Stimulated activated CD4-positive, alpha-beta T cell treated with anti-CD3 and anti-CD28 coated beads, Interleukin-2, amount 100 ng/mL, for 4 hours (primary cell): ENCODE data around the gene SDK1.

Experiments
- DNase-seq: peaks from one replicate; pipeline ENCODE4 v3.0.0-alpha.2; 2020; ENCODE audit warnings: low read depth

SDK1 gene

DNA sequence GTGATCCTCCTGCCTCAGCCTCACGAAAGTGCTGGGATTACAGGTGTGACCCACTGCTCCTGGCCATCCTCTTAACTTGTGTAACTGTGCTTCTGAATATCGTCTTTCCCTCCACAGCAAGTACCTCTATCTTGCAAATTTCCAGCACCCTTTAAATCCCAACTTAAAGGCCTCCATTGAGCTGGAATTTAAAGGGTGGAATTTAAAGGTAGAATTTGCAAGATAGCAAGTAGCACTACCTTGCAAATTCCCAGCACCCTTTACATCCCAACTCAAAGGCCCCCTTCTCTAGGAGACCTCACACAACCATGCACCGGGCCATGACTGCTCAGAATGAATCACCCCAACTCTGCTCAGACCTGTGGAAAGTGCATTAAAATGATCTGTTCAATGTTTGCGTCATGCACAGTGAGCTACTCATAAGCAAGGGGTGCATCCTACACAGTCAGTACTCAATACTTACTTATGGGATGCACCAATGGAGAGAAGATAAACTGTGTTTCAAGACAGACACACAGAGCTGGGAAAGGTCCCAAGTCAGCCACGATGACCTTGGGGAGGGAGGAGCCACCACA, 17.8 kb upstream of the SDK1 start:
- no peak for DNase-seq

DNA sequence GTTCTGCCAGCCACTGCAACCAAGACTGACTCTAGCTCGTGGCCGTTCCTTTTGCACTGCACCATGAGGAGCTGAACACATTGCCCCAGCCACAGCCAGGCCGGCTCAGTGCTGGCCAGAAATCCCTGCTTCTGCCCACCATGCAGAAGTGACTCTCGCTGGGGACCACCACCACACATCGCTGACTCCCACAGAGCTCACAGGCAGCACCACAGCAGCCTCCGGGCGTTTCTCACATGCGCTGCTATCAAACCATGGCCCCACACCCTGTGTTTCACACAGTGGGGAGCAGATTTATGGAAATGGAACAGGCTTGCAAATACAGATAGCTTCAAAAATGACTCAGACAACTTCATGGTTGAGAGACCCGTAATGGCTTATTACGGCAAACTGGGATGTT, 15.4 kb upstream of the SDK1 start:
- DNase-seq = no peak

- DNase-seq = no peak
Measured at GRCh38 chr7:3289996-3290395, 11.1 kb upstream of the SDK1 start.

- DNase-seq = no peak
Measured at GRCh38 chr7:3292694-3293093, 8.4 kb upstream of the SDK1 start.

GRCh38 chr7:3294432-3295100, 6.5 kb upstream of the SDK1 start:
- no peak for DNase-seq

DNA sequence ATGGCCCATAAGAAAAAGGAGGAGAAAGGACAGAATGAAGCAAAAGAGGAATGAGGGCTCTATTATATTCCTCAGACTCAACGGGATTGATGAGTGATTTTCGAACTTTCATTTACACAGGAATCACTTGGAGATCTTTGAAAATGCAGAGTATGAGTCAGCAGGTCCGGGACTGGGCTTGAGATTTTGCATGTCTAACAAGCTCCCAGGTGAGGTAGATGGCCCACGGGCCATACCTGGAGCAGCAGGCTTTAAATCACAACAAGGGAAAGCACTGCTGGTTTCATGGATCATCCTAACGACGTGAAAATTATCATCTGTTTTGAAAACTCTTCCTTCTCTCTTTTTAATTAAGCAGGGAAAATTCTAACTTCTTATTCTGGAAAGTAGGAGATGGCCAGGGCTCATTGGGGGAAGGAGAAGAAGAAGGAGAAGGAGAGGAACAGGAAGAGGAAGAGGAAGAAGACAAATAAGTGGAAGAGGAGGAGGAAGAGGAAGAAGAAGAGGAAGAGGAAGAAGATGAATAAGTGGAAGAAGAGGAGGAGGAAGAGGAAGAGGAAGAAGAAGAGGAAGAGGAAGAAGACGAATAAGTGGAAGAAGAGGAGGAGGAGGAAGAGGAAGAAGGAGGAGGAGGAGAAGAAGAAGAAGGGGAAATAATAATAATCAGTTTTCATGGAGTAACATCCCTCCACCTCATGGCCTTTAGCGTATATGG, 3.8 kb upstream of the SDK1 start:
- no peak for DNase-seq

DNA sequence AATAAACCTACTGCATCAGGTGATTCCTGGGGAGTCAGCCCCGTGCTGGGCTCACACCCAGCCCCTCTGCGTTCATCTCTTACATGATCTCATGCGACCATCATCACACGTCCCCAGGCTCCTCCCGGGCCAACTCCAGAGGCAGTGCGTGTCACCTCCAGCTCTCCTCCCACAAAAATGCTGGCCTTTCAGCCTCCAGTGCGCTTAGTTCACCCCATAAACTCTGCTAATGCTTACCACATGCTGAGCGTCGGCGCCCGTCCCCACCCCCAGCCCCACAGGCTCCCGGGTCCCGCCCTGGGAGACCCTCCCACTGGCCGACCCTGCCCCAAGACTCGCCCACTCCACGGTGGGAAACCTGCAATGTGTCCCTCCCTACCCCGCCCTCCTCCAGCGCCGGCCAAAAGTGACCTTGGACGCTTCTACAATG, 816 bp upstream of the SDK1 start:
- DNase-seq = no peak

- no peak for DNase-seq
Measured at GRCh38 chr7:3301449-3301731, 338 bp downstream of the SDK1 start.

GRCh38 chr7:3301831-3302618, 973 bp downstream of the SDK1 start:
- no peak for DNase-seq

DNA sequence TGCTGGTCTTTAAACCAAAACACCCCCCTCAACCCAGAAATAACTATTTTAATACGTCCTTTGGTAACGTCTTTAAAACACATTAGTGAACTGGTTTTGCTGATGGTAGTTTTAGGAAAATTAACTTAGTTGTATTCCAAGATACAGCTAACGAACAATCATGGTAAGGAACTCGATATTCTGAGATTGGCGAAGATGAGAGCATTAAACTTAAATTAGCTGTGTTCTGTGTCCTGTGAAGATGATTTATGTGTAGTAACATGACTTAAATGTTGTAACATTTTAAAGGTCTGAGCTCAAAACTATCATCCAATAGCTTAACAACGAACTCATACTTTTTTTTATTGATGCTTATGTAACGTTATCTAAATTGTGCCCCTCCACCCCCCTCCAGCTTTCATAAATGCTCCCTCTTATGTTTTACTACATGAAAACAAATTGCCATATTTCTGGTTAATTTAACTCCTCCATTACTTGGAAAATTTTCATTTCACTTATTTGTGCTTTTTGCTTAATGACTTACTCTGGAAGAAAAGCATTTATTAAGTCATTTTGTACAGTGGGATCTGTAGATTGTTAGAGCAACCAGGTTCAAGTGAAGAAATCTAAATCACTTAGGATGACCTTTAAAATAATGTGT, 1.7 kb downstream of the SDK1 start:
- DNase-seq = no peak

DNA sequence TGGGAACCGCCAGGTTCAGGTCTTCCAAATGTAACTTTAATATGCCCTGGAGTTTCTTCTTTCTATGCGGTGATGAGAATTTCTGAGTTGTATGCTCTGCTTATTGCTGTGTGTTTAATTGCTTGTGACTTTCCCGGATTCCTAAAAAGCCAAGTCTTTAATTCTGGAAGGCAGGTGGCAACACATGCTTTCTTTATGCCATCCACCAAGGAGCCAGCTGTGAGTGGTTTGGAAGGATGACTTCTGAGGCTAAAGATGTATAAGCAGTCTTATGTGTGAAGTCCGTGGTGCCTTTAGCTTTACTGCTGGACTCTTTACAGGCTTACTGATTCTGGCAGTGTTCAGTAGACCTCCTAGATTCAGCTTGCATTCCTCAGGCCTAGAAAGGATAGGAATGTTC, 3.1 kb downstream of the SDK1 start:
- no peak for DNase-seq

DNA sequence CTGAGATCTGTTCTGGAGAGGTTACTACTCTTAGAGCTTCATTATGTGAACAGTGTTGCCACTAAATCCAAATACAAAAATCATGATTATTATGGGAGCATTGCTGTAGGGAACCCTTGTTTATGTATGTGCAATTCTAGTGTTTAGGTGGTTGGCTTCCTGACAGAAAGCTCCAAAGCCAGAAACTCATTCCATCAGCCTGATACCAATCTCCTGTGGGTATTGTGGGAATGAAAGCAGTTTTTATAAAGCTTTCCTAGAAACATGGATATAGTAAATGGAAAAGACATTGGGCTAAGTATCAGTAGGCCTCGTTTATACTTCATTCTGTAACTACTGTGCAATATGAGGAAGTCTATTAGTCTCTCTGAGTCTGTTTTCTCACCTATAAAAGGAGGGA, 6.4 kb downstream of the SDK1 start:
- DNase-seq = no peak

DNA sequence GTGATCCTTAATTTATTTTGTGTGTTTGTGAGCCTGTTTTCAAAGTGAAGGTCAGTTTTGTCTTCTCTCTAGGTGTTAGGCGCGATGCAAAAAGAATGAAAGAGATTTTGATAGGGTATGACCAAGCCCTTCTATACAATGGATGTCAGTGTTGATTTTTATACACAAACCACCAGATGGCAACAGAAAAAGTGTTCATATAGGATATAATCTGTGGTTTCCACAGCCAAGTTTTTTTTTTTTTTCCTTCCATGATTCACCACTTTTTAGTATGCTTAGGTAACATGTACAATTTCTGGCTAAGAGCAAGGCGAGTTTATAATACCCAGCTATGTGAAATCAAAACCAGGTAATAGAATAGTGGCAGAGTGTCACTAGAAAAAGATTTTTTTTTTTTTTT, 8.1 kb downstream of the SDK1 start:
- DNase-seq = no peak

GRCh38 chr7:3309956-3310355, 8.9 kb downstream of the SDK1 start:
- no peak for DNase-seq

GRCh38 chr7:3310884-3311283, 9.8 kb downstream of the SDK1 start:
- DNase-seq = no peak

DNA sequence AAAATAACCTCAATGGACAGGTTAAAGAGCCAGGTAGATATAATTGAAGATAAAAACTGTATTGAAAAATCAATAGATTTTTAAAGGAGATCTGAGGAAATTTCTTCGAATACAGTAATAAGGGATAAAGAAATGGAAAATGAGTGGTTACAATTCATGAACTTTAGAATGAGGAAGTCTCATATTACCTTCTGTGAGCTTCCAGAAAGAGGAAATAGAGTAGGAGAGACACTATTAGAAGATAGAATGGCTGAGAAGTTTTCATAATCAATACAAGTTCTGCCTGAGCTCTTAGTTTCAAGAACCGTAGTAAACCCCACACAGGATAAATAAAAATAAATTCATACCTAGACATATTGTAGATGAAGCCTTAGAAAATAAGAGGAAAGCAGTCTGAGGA, 11.5 kb downstream of the SDK1 start:
- DNase-seq = no peak

GRCh38 chr7:3318874-3319273, 17.8 kb downstream of the SDK1 start:
- no peak for DNase-seq

DNA sequence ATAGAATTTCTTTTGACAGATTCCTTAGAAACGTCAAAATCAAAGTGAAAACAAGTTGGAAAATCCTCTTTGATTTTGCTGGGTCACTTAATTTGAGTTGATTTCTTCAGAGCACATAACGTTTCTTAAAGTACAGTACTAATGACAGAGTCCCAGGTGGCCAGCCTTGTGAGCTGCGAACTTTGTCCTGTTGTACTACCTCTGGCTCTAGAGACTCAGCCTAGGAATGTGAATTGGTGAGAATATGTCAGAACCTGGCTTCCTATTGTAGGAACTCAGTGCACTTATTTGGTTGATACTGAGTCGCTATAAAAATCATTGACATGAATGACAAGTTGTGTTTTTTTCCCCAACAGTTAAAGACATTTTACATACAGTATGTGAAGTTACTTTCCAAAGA, 20.2 kb downstream of the SDK1 start:
- DNase-seq = no peak

DNA sequence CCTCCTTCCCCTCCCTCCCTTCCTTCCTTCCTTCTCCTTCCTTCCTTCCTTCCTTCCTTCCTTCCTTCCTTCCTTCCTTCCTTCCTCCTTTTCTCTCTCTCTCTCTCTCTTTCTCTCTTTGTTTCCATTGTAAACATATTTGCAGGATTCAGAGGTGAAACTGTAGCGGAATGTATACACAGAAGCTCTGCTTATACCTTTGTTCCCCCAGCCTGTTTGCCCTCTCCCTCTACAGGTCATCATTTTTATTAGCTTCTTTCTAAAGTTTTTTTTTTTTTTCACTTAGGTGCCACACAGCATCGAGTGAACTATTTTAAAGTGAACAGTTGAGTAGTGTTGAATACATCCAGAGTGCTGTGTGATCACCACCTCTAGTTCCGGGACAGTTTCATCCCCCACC, 20.7 kb downstream of the SDK1 start:
- DNase-seq = no peak

- no peak for DNase-seq
Measured at GRCh38 chr7:3326246-3326645, 25.2 kb downstream of the SDK1 start.

DNA sequence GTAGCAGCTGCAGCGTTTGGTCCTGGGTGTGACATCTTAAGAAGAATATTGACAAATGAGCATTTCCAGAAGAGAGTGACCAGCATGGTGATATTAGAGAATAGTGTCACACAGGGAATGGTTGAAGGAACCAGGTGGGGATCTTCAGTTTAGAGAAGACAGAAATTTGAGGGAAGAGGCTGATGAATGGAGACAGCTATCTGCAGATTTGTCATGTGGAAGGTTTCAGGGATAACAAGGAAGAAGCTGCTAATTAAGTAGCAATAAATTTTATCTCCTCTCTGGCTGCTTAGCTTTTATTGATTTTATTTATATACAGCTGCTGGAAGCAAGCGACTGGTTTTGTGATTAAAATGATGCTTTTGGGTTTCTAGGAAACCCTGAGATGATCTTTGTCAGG, 26.0 kb downstream of the SDK1 start:
- DNase-seq = no peak

- no peak for DNase-seq
Measured at GRCh38 chr7:3327655-3328054, 26.6 kb downstream of the SDK1 start.

DNA sequence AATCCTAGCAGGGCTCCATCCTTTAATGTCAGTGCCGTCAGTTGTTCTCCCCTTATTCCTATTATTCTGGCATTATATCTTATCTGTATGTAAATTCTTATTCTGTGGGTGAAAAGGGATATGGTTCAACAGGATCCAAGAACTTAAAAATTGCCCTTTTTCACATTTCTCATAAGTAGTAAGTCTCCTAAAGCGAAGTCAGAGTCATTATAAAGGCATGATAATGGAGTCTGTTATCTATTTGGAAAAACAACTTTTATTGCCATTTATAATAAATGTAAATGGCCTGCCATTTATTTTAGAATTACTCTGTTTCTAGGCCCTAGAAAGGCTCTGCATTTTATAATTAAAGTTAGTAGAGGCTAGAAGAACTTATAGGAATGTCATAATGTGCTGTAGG, 31.3 kb downstream of the SDK1 start:
- DNase-seq = no peak
